ENCODE results near the gene ANKS6. TPM values are rescaled to one million over a fixed set of nuclear protein-coding genes. Genes with fewer than 3 reads are reported as not detected.
A peak's percentile ranks its signal among the peaks of the same experiment; 100 is the strongest.

The ANKS6 gene
- polyA plus RNA-seq, 3 donors, result 23.0 to 31.7 (median 25.7) TPM

- no peak for DNase-seq (ENCODE audit: extremely low read depth in 1 of 11, low read depth in 9 of 11, low spot score in 4 of 11)
These were observed 74.7 kb downstream of the ANKS6 start for GRCh38 chr9:98721643-98722042.

DNA sequence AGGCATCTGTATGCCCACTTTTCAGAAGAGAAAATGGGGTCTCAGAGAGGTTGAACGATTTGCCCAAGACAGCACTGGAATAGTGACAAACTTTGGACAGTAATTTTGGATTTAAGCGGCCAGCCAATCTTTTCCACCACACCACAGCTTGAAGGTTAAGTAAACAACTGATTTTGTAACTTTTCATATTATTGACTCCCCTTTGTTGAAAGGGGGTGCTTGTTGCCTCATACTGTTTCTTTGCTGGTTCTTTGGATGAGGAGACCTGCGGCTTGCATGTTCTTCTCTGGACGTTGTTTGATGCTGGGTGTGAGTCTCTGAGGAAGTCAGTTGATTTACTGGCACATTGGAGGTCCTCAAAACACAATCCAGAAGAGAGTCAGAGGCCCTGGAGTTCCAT, 76.0 kb downstream of the ANKS6 start:
- no peak for DNase-seq (ENCODE audit: extremely low read depth in 1 of 11, low read depth in 9 of 11, low spot score in 4 of 11)

- no peak for DNase-seq (ENCODE audit: extremely low read depth in 1 of 11, low read depth in 9 of 11, low spot score in 4 of 11)
These were observed 77.3 kb downstream of the ANKS6 start for GRCh38 chr9:98719055-98719454.

GRCh38 chr9:98714833-98715232, 81.5 kb downstream of the ANKS6 start:
- no peak for DNase-seq (ENCODE audit: extremely low read depth in 1 of 11, low read depth in 9 of 11, low spot score in 4 of 11)

DNA sequence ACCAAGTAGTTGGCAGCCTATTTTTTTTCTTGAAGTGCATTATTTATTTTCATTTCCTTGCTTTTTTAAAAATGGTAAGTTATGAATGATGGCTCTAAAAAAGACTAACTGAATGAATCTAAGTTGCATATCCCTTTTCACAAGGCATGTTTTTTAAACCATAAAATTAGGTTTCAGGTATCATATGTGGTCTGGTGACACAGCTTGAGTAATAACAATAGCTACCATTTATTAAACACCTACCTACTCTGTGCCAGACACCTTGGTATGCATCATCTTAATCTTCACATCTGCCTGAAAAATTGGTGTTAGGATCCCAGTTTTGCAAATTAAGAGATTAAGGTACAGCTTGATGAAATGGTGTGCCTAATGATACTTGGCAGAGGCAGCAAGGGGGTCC, 83.4 kb downstream of the ANKS6 start:
- no peak for DNase-seq (ENCODE audit: extremely low read depth in 1 of 11, low read depth in 9 of 11, low spot score in 4 of 11)

GRCh38 chr9:98709968-98710965, 86.1 kb downstream of the ANKS6 start:
- DNase-seq (ENCODE audit: extremely low read depth in 1 of 11, low read depth in 9 of 11, low spot score in 4 of 11), result peak in 7 of 11 donors; percentile 37 to 71 (median 58)

DNA sequence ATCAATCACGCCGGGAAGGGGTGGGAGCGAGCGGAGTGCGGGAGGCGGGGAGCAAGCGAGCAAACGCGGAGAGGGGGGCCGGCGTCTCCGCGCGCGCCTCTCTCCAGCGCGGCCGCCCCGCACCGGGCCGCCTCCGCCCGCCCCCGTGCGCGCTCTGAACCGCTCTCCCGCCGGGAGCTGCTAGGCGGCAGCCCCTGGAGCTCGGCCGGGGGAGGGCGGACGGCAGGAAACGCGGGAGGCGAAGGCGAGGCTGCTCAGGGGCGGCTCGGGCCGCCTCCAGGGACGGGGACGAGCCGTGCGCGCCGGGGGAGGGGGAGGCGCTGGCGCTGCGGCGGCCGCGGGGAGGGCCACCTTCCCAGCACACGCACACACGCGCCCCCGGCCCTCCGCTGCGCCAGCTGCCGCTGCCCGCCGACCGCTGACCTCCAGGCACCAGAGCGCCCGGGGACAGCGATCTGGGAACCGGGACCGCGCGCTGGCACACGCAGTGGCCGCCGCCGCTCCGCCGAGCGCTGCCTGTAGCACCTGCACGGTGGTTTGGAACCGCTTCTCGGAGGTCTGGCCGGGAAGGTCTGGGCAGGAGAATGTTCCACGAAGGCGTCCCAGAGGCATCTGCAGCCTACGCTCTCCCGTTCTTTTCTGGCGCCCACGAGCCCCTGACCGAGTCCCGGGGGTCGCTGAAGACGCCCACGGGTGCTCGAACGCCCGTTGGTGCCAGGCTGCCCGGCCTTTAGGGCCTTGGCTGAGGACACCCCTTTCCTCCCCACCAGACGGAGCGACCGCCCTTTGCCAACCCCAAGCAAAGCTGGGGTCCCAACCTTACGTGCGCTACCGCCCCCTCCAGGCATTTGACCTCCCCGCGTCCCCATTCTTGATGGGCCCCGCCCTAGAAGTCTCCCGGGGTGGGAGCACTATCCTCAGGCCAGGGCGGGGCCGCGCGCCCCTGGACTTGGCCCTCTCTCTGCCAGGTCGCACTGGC, 87.1 kb downstream of the ANKS6 start, which contains the start of gene GABBR2:
Gene GABBR2, minus strand, starts transcription at position 3 of the 979 bp plus-strand sequence. CDS start 198 bp downstream, outside the sequence.
- DNase-seq (ENCODE audit: extremely low read depth in 1 of 11, low read depth in 9 of 11, low spot score in 4 of 11), result no peak

- no peak for DNase-seq (ENCODE audit: extremely low read depth in 1 of 11, low read depth in 9 of 11, low spot score in 4 of 11)
These were observed 88.0 kb downstream of the ANKS6 start for GRCh38 chr9:98708103-98708932.

GRCh38 chr9:98707166-98708102, 88.9 kb downstream of the ANKS6 start:
- peak; percentile 55 to 82 (median 74) for DNase-seq (ENCODE audit: extremely low read depth in 1 of 11, low read depth in 9 of 11, low spot score in 4 of 11)

GRCh38 chr9:98706651-98707165, 89.6 kb downstream of the ANKS6 start:
- DNase-seq (ENCODE audit: extremely low read depth in 1 of 11, low read depth in 9 of 11, low spot score in 4 of 11), result peak in 1 of 11 donors; percentile 44

GRCh38 chr9:98702835-98703380, 93.4 kb downstream of the ANKS6 start:
- no peak for DNase-seq (ENCODE audit: extremely low read depth in 1 of 11, low read depth in 9 of 11, low spot score in 4 of 11)

- DNase-seq (ENCODE audit: extremely low read depth in 1 of 11, low read depth in 9 of 11, low spot score in 4 of 11), result no peak
These were observed 94.0 kb downstream of the ANKS6 start for GRCh38 chr9:98702340-98702739.

DNA sequence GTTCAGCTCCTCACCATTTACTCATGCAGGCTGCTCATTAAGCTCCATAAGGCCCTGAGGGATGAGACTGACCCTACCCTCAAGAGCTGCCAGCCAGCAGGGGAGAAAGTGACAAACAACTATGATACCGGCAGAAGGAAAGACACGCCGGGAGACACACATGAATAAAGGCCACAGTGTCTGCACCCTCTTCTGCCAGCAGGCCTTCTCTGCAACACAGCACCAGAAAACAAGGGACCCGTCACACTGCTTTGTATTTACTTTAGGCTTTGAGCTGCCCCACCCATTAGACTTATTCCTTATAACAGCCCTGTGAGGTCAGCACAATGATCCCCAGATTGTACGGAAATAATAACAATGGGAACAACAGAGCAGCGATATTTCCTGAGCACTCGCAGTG, 94.8 kb downstream of the ANKS6 start:
- DNase-seq (ENCODE audit: extremely low read depth in 1 of 11, low read depth in 9 of 11, low spot score in 4 of 11), result no peak

DNA sequence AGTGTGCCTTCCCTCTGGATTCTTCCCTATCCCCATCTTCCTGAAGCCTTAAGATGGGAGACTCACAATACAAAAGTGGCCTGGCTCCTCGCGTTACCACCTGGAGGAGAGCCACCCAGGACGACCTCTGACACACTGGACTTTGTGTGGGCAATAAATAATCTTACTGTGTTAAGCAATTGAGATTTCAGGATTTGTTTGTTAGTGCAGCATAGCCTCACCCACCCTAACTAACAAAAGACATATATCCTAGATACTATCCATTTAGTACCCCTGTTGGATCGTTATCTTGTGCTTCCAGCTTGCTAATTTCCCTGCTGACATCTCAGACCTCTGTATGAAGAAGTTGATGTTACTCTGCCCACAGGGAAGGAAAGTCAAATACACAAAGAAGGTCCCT, 95.6 kb downstream of the ANKS6 start:
- DNase-seq (ENCODE audit: extremely low read depth in 1 of 11, low read depth in 9 of 11, low spot score in 4 of 11), result no peak

- DNase-seq (ENCODE audit: extremely low read depth in 1 of 11, low read depth in 9 of 11, low spot score in 4 of 11), result no peak
These were observed 97.5 kb downstream of the ANKS6 start for GRCh38 chr9:98698856-98699255.

GRCh38 chr9:98694943-98695342, 101.4 kb downstream of the ANKS6 start:
- no peak for DNase-seq (ENCODE audit: extremely low read depth in 1 of 11, low read depth in 9 of 11, low spot score in 4 of 11)

- no peak for DNase-seq (ENCODE audit: extremely low read depth in 1 of 11, low read depth in 9 of 11, low spot score in 4 of 11)
These were observed 104.0 kb downstream of the ANKS6 start for GRCh38 chr9:98692392-98692791.

Data from renal cortex interstitium (tissue), 11 donors.